Fibroblast of gingiva (primary cell): ENCODE results near the gene UBR4.
"Not testable (repeated sequence)": the region's sequence is repeated elsewhere in the genome, so short reads cannot be mapped to it uniquely, and the experiment has no call there.

Experiments used
- DNase-seq: peaks from one replicate; pipeline ENCODE4 v3.0.0-alpha.2; 2011; ENCODE audit warnings: low read depth

UBR4 gene

DNA sequence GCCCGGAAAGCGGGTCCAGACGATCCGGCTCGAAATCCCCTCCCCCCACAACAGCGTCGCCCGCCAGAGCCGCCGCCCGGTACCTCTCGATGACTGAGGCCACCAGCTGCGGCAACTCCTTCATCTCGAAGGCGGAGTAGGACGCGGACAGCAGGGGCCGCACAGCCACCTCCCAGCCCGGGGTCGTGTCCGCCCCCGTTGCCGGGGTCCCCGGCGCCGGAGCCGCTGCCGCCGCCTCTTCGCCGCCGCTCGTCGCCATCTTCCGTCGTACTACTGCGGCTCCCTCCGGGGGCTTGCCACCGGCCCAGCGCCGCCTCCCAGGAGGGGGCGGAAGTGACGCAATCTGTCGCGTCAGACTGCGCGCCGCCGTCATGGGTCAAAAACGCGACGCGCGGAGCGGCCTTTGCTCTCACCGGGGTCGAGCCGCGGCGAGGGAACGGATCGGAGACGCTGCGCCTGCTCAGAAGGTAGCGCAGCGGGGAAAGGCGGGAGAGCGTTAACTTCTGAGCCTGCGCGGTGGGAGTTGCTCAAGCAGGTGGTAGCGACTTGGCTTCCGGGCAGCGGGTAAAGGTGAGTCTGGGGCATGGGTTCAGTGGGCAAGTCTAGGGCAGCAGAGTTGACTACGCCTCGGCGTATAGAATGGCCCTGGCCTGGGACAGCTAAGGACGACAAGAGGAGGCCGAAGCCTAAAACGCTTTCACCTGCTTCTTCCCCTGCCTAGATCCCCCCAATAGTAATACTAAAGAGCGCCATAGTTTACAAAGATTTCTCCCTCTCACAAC, at the start of gene UBR4:
Gene UBR4 (minus strand): TSS at position 277 of the 782 bp plus-strand sequence. CDS start 18 bp downstream, at position 259.
- peak; percentile 93 for DNase-seq

DNA sequence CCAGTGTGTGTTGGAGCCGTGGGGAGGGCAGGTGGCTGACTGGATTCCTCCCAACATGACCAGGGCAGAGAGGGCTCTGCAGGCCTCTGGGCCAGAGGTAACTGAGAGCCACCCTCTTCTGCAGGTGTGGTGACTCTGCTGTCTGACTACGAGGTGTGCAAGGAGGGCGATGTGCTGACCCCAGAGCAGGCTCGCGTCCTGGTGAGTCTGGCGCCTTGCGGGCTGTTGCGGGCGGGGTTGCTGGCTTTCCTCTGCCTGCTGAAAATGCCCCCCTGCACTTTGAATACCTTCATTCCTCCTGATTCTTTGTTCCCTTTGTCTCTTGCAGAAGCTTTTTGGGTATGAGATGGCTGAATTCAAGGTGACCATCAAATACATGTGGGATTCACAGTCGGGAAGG, 48.3 kb upstream of the UBR4 start:
- DNase-seq: no peak

DNA sequence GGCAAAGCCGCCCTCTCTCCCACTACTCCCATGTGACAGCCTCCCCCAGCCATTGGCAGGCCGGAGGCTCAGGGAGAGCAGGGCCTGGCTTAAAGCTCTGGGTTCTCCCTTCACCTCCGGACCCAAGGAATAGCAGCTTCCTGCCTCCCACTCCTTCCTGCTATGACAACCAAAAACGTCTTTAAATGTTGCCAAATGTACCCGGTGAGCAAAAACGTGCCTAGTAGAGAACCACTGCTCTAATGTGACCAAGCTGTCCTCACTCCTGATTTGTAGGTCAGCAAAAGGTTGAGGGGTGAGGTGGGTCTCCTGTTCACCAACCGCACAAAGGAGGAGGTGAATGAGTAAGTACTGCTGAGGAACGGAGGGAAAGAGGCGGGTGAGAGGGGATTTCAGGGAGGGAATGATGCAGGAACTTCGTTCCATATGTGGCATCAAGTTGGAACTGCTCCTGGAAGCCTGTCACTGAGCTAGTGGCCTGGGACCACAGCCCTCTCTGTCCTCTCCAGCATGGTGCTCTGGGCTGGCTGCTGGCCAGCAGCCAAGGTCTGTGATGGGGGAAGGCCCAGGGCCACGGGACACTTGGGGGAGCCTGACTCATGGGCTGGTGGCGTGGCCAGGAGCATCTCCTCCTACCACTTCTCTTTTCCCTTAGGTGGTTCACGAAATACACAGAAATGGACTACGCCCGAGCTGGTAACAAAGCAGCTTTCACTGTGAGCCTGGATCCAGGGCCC, 47.3 kb upstream of the UBR4 start:
- no peak for DNase-seq

GRCh38 chr1:19256301-19256700, 46.2 kb upstream of the UBR4 start:
- DNase-seq: not testable (repeated sequence)

- DNase-seq: no peak
Measured at GRCh38 chr1:19255288-19255687, 45.2 kb upstream of the UBR4 start.

DNA sequence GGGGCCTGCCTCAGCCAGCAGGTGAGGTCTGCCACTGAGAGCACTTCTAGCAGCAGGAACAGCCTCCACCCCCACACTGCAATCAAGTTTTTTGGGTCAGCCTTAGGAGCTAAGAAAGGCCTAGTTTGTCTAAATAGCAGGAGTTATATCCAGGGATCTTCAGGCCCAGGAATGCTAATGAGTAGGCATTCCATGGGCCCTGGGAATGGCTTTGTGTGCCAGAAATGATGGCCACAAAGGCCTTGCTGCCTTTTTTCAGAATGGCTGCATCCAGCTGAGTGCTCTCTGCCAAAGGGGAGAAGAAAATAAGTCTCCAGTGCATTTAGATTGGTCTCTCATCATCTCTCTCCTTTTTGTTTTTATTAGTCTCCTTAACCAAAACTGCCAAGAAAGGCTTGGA, 44.4 kb upstream of the UBR4 start:
- no peak for DNase-seq

DNA sequence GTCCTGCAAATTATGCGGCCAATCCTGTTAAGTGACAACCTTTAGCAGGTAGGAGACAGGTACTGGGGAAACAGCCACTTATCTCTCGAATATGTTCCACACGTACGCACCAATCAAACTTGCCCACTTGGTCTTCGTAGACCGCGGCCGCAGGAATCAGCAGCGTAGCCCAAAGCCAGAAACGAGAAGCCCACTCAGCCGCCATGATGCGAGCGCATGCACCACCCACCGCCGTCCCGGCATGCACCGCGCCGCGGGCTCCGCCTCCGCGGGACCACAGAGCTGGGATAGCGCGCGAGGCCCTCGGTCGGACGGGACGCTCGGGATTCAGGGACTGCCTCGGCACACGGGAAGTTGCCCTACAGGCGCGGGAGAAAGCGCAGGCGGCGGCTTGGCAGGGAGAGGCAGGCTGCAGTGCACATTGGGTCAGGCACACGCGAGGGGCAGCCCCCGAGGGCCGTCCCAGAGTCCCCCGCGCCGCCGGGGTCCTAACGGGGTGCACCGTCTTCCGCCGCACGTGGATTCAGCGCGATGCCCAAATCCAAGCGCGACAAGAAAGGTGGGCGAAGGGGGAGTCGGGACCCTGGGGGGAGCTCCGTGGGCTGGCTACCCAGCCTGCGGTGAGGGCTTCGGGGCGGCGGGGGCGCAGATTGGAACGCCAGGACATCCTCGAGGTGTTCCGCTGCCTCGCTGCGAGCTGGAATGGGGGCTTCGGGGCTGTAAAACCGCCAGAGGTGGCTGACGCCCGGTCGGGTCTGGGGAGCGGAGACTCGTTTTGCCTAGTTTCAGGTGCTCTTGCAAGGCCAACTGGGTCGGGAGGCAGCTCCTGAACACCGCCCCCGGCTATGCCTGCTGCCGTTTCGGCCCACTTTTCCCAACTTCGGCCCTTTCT, 41.5 kb upstream of the UBR4 start, which contains the start of the genes EMC1 and MRTO4:
Gene EMC1 (minus strand): TSS at position 220 of the 892 bp plus-strand sequence. CDS start 15 bp downstream, at position 205.
Gene MRTO4 (plus strand): TSS at position 501 of the 892 bp plus-strand sequence. CDS start 31 bp downstream, at position 532.
- peak; percentile 73 for DNase-seq

DNA sequence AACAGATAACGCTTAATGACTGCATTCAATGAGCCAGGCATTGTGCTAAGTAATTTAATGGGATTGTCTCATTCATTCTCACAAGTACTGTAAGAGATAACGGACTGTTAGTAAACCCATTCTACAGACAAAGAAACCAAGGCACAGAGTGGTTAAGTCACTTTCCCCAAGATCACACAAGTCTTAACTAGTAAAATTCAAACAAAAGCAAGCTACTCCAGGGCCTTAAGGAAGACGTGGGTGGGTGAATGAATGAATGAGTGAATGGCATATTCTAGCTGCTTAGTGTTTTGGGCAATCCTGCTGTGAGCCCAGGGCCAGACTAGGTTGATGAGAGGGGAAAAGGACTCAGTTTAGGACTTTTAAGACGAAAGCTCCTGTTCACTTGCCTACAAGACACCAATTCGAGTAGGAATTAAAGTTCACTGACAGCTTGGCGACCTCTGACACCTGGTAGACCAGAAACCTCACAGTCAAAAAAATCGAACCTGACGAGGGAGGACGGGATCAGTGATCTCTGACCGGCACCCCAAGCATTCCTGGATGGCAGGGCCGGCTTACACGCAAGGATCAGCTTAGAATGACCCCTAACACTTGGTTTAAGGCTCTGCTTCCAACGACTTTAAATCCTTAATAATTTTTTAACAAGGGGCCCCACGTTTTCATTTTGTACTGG, 40.7 kb upstream of the UBR4 start:
- no peak for DNase-seq

- peak; percentile 68 for DNase-seq
Measured at GRCh38 chr1:19240673-19241538, 30.8 kb upstream of the UBR4 start.

DNA sequence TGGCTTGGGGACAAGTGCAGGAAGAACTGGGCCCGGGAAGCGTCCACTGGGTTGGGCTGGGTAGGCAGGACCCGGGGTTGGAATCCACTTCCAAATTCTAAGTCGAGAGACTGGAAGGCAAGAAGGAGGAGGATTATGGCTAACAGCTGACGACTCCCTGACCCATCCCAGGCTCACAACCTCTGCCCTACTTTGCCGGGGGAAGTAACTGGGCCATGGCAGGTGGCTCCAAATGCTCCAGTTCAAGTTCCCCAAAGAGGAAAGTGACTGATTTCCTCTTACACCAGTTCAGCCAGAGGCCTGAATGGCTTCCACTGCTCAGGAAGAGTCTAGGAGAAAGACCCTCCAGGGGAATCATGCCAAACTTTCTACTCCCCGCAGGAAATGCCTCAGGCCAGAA, 29.8 kb upstream of the UBR4 start:
- DNase-seq: no peak

- no peak for DNase-seq
Measured at GRCh38 chr1:19234224-19234623, 24.2 kb upstream of the UBR4 start.

GRCh38 chr1:19232524-19232846, 22.4 kb upstream of the UBR4 start:
- peak; percentile 90 for DNase-seq

DNA sequence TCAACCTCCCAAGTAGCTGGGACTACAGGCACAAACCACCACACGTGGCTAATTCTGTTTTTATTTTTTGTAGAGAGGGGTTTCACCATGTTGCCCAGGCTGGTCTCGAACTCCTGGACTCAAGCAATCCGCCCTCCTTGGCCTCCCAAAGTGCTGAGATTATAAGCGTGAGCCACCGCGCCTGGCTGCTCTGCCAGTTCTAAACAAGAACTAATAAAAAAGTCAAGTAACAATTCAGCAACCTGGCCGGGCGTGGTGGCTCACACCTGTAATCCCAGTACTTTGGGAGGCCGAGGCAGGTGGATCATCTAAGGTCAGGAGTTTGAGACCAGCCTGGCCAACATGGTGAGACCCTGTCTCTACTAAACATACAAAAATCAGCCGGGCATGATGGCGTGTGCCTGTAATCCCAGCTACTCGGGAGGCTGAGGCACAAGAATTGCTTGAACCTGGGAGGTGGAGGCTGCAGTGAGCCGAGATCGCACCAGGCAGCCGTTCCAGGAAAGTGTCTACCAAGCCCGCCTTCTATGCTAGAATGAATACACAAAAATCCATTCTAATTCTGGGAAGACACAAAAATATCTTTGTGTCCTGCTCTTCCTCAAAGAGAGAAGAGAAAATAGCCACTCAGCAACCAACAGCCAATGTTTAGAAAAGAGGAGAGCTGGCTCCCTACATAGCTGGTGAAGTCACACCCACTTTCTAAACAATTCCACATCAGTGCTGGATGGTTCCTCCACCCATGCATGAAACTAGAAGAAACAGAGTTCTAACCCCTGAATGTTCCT, 21.9 kb upstream of the UBR4 start:
- not testable (repeated sequence) for DNase-seq

GRCh38 chr1:19229828-19230325, 19.8 kb upstream of the UBR4 start:
- DNase-seq: peak; percentile 44

DNA sequence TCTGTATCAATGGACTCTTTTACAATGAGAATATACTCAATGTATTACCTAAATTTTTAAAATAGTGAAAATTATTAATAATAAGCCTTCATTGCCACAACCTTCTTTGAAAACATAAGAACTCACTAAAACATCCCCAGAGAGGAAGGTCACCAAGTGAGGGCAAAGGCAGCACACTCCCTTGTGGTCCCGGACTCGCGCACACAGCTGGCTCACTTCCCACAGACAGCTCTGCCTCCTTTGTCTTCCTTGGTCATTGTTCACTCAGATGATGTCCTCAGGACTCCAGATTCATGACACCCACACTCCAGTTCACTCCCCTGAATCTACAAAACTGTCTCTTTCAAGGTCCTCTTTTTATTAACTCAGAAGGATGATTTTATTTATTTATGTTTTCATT, 19.2 kb upstream of the UBR4 start:
- DNase-seq: no peak

DNA sequence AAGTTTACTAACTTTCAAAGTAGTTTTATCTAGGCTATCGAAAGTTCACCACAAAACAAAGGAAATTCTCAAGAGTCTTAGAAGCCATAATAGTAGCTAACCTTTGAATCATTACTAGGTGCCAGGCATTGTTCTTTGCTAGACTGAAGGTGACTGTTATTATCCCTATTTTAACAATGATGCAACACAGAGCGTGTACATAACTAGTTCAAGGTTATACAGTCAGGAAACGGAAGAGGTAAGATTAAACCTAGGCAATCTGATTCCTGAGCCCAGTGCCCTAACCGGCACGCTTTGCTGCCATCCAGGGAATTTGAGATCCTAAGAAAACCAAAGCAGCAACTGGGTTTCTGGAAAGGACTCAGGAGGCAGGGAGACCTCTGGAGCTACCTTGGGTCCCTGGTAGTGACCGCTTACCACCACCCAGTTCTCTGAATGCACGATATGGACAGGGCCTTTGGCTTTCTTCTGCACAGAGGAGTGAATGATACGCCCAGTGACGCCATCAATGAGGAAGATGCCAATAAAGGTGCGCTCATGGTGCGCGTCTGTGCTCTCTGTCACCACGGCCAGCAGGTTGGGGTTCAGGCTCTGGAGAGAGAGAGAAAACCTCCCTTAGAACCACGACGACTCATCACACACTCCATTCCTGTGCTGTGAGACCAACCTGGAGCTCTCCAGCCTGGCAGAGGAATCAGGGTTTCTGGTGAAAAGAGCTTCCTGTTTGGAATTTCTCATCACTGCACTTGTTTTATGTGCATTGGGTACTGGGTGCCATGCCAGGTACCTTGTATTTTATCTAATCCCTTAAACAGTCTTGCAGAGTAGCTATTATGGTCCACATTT, 13.1 kb upstream of the UBR4 start:
- DNase-seq: no peak

GRCh38 chr1:19222573-19222972, 12.5 kb upstream of the UBR4 start:
- no peak for DNase-seq

DNA sequence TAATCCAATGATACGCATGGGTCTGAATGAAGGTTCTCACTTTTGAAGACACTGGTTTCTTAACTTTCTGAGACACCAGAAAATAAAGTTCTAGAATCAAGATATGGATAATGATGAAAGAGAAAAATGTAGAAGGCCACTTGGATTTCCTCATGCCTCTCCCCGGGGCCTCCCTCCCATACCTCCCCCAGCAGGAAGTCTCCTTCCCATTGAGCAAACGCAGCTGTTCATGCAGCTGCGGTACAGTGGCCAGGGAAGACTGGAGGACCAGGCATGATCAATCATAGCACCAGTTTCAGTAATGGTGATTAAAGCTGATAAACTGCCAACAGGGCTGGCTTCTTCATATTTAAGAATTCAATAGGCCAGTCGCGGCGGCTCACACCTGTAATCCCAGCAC, 10.9 kb upstream of the UBR4 start:
- no peak for DNase-seq
